Esophagus (tissue), 2 donors: ENCODE data around the gene MFSD6. TPM values are rescaled to one million over a fixed set of nuclear protein-coding genes. Genes with fewer than 3 reads are reported as not detected.
"Not testable (repeated sequence)": the region's sequence is repeated elsewhere in the genome, so short reads cannot be mapped to it uniquely, and the experiment has no call there.

ENCODE experiments used
- H3K27ac ChIP-seq, 2 donors: one replicate each; pipeline ENCODE4 v1.5.1; 2013; ENCODE audit warnings: low read depth in 2 of 2, mild to moderate bottlenecking in 2 of 2, inconsistent platforms in 1 of 2, low read length in 1 of 2, moderate library complexity in 1 of 2
- H3K27me3 ChIP-seq, 2 donors: one replicate each; pipeline ENCODE4 v1.6.1; 2013; ENCODE audit warnings: low read length in 2 of 2, control low read depth in 1 of 2, mild to moderate bottlenecking in 1 of 2; ENCODE audit not compliant: insufficient read depth in 2 of 2, control insufficient read depth in 1 of 2
- H3K36me3 ChIP-seq, 2 donors: one replicate each; pipeline ENCODE4 v1.6.1; 2013; ENCODE audit warnings: low read length in 1 of 2; ENCODE audit not compliant: control insufficient read depth in 2 of 2, insufficient read depth in 2 of 2
- H3K4me1 ChIP-seq, 2 donors: one replicate each; pipeline ENCODE4 v1.6.1; 2013; ENCODE audit warnings: low read length in 1 of 2; ENCODE audit not compliant: control insufficient read depth in 2 of 2, insufficient read depth in 2 of 2
- H3K4me3 ChIP-seq, 2 donors: one replicate each; pipeline ENCODE4 v1.5.1; 2013; ENCODE audit warnings: low read length in 2 of 2, mild to moderate bottlenecking in 2 of 2, low read depth in 1 of 2, moderate library complexity in 1 of 2
- H3K9me3 ChIP-seq, 2 donors: one replicate each; pipeline ENCODE4 v1.6.1; 2013; ENCODE audit warnings: mild to moderate bottlenecking in 2 of 2, low read depth in 1 of 2, low read length in 1 of 2, moderate library complexity in 1 of 2; ENCODE audit not compliant: control insufficient read depth in 2 of 2, insufficient read depth in 1 of 2
- WGBS, 2 donors: extraction: QIAGEN DNeasy Blood & Tissue Kit; methylation state at CpG; one replicate each; pipeline ENCODE4 v1.1.7; 2013; 5-methylcytosine and 5-hydroxymethylcytosine counted together
- polyA plus RNA-seq, 2 donors: library from polyadenylated mRNA; stranded (reverse); fragments of 200-250 nt; gene quantifications; one replicate each; pipeline ENCODE4 v1.2.3, GENCODE V29; 2013
- donor health status: healthy with polysubstance abuse.
- donor health status: Bipolar disorder and iron deficiency.

The MFSD6 gene
- polyA plus RNA-seq, 2 donors, result 25.2 to 30.5 TPM

DNA sequence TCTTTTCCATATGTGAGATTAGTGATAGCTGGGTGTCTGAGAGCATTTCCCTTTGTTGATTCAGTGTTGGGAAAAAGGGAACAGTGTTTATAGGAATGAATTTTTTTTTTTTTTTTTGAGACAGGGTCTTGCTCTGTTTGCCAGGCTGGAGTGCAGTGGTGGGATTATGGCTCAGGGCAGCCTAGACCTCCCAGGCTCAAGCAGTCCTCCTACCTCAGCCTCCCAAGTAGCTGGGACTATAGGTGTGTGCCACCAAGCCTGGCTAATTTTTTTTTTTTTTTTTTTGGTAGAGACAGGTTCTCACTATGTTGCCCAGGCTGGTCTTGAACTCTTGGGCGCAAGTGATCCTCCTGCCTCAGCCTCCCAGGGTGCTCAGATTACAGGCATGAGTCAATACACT lies 60.2 kb downstream of the MFSD6 start:
- H3K4me3 ChIP-seq, H3K4me1 ChIP-seq, H3K36me3 ChIP-seq, H3K9me3 ChIP-seq, H3K27me3 ChIP-seq: not testable (repeated sequence)
- peak overlapping the region; percentile 79 to 84 for H3K27ac ChIP-seq
- 78 to 85% methylated on average over 1 of the region's 1 CpG for WGBS, 2 donors

DNA sequence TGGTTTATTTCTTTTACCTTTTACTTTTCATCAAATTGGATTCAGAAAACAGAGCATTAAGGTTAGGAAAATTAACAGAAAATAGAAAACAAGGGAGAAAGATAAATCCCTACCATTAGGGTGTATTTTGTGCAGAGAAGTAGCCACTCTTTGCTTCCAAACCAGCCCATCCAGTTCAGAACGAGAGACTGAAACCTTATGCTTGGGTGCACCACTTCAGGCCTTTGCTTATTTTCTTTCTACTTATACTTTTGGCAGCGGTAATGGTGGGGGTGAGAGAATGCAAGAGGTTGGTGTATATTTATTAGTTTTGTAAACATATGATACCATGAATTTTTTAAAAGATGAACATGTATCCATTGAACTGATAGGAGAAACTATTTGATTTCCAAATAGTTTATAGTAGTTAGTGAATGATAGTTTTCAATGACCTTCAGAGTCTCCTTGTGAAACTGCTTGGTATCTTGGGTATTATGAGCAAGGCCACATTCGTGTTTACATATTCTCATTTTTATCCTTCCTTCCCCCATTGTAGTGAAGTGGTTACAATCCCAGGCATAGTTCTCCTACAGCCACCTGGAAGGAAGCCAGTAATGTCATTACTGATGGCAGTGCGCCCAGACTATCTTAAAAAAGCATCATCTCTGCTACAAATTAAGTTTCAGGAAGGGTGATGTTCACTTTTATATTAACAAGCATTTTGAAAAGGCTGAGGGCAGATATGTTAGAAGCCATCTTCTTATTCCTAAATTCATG lies 60.8 kb downstream of the MFSD6 start:
- 15 to 26% methylated on average over 4 of the region's 4 CpGs for WGBS, 2 donors
- H3K27me3 ChIP-seq, result no peaks in the 10 kb centered on the region
- no peaks in the 10 kb centered on the region for H3K36me3 ChIP-seq
- H3K27ac ChIP-seq, result peak overlapping the region; percentile 79 to 84
- no peaks in the 10 kb centered on the region for H3K9me3 ChIP-seq
- H3K4me3 ChIP-seq, result no peak overlapping the region
- peaks cover 0 to under 1% of the 10 kb centered on the region in 2 donors for H3K4me1 ChIP-seq

DNA sequence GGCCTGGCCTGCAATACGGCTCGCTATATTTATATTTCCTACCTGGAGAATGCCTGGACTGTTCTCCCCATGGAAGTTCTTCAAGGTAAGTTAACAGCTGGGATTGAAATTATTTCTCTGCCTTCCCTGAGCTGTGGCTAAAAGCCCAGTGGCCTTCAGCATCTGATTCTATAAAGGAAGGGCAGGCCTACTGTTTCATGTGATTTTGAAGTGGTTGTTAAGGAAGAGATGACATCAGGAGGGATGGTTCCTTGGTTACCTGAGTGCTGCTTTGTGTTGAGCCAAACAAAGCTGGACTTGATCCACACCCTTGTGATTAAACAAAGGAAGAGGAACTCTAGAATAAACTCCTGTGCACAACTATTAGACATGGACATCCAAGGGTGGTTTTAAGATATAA lies 61.6 kb downstream of the MFSD6 start:
- WGBS, 2 donors, result 68 to 73% methylated on average over 2 of the region's 2 CpGs

DNA sequence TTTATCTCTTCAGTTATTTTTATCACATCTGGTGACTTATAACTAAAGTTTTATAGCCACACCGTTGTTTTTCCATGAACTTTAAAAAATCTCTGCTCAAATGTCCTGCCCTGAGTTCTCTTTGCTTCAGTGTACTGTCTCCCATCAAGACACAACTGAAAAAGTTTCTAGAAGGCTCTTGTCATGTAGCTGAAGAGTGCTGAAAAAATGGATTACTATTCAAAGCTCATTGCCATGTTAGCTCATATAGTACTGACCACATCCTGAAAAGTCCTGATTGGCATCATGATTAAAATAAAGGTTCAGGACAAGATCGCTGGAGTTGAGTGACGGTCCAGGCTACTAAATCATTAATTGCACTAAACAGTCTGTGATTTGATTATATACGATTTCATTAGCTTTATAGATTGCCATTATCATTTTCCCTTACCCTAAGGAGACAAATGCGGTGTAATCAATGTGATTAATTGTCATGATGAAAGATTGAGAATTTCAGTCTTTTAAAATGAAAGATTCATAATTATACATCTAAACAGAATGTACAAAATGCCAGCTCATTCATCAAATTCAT lies 62.2 kb downstream of the MFSD6 start:
- no peaks in the 10 kb centered on the region for H3K36me3 ChIP-seq

More for the DNA sequence above, 61.6 kb downstream of the MFSD6 start:
- Histone ChIP-seq H3K4me1 (no peaks in the 10 kb centered on the region), H3K27ac (peak overlapping the region; percentile 18 to 56), H3K9me3 (no peaks in the 10 kb centered on the region), H3K36me3 (no peaks in the 10 kb centered on the region), H3K27me3 (no peaks in the 10 kb centered on the region), H3K4me3 (no peak overlapping the region)

DNA sequence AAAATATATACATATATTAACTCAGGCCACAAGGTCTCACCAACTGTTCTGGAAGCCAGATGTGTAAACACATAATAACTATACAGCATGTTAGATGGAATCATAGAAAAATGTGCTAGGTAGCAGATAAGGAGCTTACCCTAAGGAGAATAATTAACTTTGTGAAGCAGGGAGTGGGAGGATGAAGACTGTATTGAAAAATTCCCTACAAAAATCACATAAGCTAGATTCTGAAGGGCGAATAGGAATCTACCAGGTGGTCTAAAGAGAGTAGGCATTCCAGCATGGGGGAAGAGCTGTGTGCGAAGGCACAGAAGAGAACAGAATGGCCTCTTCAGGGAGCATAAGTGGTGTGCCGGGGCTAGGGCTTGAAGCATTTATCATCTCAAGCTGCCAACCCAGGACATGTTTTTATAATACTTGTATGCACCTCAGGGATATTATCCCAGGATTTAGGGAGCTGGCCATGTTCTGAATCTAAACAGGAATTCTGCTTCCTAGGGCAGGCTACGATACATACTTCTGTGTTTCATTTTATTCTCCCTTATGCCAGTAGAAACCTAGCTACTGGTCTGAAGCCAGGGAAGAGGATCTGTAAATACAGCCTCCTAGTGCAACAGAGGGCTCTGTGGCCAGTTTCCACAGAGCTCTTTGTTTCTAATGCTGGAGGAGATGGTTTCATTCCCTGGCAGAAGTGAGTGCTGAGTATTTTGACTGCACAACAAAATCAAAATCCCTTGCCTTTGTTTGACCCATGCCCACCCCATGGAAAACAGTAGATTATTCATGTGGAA lies 69.7 kb downstream of the MFSD6 start:
- 56 to 61% methylated on average over 4 of the region's 4 CpGs for WGBS, 2 donors
- no peaks in the 10 kb centered on the region for H3K4me1 ChIP-seq

More for the DNA sequence above, 62.2 kb downstream of the MFSD6 start:
- Histone ChIP-seq H3K4me1 (no peaks in the 10 kb centered on the region), H3K4me3 (no peak overlapping the region), H3K9me3 (no peaks in the 10 kb centered on the region), H3K27ac (no peak overlapping the region), H3K27me3 (no peaks in the 10 kb centered on the region)
- WGBS, 2 donors, result 79 to 83% methylated on average over 5 of the region's 5 CpGs

DNA sequence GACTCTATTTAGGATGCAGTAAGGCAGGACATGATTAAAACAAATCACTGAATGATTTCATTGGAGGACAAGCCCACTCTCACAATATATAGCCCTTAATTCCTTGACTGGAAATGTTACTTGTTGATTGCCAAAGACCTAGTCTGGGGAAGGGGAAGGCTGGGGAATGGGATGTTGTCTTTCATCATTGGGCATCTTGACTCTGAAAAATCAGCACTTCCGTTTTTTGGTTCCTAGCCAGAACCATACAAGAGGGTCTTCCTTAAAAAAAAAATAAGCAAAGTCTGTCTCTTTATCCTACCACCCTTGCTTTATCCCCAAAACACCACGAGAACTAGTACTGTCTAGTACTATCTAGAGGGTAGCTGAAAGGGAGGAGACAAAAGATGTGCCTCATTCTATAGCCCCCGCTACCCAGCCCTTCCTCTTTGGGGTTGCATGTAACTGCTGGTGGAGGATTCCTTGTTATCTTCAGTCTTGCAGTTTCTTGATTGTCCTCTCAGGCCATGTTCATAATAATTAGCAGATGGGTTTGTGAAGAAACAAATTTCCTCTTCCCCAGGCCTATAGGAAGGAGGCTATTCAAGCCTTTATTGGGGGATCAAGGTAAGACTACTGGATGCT lies 70.5 kb downstream of the MFSD6 start:
- no peaks in the 10 kb centered on the region for H3K36me3 ChIP-seq
- H3K4me3 ChIP-seq, result no peak overlapping the region
- peak overlapping the region in 1 of 2 donors; percentile 13 for H3K27ac ChIP-seq
- WGBS, 2 donors, result 74 to 83% methylated on average over 3 of the region's 3 CpGs
- no peaks in the 10 kb centered on the region for H3K27me3 ChIP-seq
- H3K4me1 ChIP-seq, result no peaks in the 10 kb centered on the region
- no peaks in the 10 kb centered on the region for H3K9me3 ChIP-seq

More for the DNA sequence above, 69.7 kb downstream of the MFSD6 start:
- Histone ChIP-seq H3K27ac (peak overlapping the region; percentile 22 to 43), H3K4me3 (no peak overlapping the region), H3K27me3 (no peaks in the 10 kb centered on the region), H3K9me3 (no peaks in the 10 kb centered on the region), H3K36me3 (no peaks in the 10 kb centered on the region)

DNA sequence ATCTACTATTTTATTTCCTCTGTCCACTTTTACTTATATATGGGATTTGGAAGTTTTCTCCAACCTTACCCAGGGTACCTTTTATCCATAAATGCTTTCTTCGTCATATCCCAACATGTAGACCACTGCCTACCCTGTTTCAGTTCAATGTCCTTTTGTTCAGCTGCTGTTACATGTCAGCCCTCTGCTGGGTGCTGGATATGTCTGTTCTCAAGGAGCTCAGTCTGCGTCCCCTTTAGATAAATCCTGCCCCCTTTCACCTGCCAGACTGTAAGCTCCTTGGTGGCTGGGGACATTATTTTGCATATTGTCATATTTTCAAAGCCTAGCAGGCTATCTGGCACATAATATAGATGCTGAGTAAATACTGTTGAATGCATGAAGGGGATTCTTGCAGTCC lies 73.2 kb downstream of the MFSD6 start:
- H3K27me3 ChIP-seq, result no peaks in the 10 kb centered on the region
- H3K36me3 ChIP-seq, result no peaks in the 10 kb centered on the region
- H3K4me1 ChIP-seq, result no peaks in the 10 kb centered on the region
- H3K4me3 ChIP-seq, result no peak overlapping the region
- no peaks in the 10 kb centered on the region for H3K9me3 ChIP-seq
- H3K27ac ChIP-seq, result no peak overlapping the region
- 56 to 96% methylated on average over 2 of the region's 2 CpGs for WGBS, 2 donors

DNA sequence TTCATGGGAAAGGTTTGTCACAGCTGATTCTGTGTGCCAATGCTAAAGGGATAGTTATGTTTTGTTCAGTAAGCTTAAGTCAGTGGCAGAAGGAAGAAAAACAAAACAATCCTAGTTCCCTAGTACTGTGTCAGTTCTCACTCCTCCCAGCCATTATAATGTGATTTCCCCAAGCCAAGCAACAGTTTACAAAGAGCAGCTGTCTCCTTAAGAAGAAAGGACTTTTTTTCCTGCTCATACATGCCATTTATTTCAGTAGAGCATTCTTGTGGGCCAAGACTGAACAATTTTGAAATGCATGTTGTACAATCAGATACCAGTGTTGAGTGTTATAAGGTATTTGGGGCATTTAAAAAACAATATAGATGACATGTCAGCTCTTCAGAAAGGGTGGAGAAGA lies 74.3 kb downstream of the MFSD6 start:
- Histone ChIP-seq H3K27me3 (no peaks in the 10 kb centered on the region), H3K4me1 (no peaks in the 10 kb centered on the region), H3K9me3 (no peaks in the 10 kb centered on the region)

DNA sequence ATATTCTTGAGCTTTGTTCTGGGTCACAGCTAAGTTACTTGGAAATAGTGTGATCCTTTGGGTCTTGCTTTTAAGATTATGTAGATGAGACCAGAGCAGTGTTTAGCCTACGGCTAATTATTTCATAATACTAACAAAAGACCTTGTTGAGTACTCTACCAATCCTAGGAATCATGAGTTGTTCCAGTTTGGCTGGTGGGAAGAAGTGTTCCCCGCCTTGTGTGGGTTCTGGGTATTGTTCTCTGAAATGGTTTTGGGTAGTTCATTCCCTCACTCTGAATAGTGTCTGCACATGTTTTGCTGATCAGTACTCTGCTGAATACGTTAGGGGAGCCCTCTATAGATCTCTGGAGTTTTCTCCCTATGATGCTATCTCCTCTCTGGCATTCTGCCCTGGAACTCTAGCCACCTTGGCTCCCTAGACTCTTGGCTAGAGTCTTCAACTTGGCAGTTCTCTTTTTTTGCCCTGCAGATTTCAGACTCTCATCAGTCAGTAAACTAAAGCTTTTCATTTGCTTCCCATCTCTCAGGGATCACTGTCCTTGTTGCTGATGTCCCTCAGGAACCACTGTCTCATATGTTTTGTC lies 78.0 kb downstream of the MFSD6 start:
- H3K4me1 ChIP-seq, result no peaks in the 10 kb centered on the region
- no peak overlapping the region for H3K27ac ChIP-seq
- no peak overlapping the region for H3K4me3 ChIP-seq
- no peaks in the 10 kb centered on the region for H3K9me3 ChIP-seq
- H3K36me3 ChIP-seq, result peaks cover under 1 to 1% of the 10 kb centered on the region in 2 donors
- no peaks in the 10 kb centered on the region for H3K27me3 ChIP-seq
- WGBS, 2 donors, result 43 to 60% methylated on average over 3 of the region's 3 CpGs

More for the DNA sequence above, 74.3 kb downstream of the MFSD6 start:
- H3K36me3 ChIP-seq, result no peaks in the 10 kb centered on the region
- H3K4me3 ChIP-seq, result no peak overlapping the region
- no peak overlapping the region for H3K27ac ChIP-seq
